Bronchial epithelial cell (primary cell): ENCODE data around the gene HAVCR1. TPM values are rescaled to one million over a fixed set of nuclear protein-coding genes. Genes with fewer than 3 reads are reported as not detected.
"Not testable (repeated sequence)": the region's sequence is repeated elsewhere in the genome, so short reads cannot be mapped to it uniquely, and the experiment has no call there.

Source experiments
- DNase-seq: peaks from one replicate; pipeline ENCODE4 v3.0.0-alpha.2; 2010; ENCODE audit warnings: low read depth
- FAIRE-seq: peaks from 2 replicates; lab custom pipeline; 2011; peaks lifted over from hg19 to GRCh38; lab: Jason Lieb, UNC
- H3K27me3 ChIP-seq: 2 replicates; pipeline ENCODE4 v1.5.1; 2011; ENCODE audit warnings: low read length; ENCODE audit not compliant: control insufficient read depth, insufficient read depth
- H3K36me3 ChIP-seq: 2 replicates; pipeline ENCODE4 v1.5.1; 2011; ENCODE audit warnings: low read length; ENCODE audit not compliant: control insufficient read depth, insufficient read depth
- H3K4me3 ChIP-seq: 2 replicates; pipeline ENCODE4 v1.5.1; 2011; ENCODE audit warnings: mild to moderate bottlenecking, low read depth, low read length, control low read depth
- CTCF ChIP-seq: IDR thresholded peaks from 2 replicates; pipeline ENCODE4 v1.5.1; 2011; ENCODE audit warnings: mild to moderate bottlenecking, moderate library complexity, low read length, control low read depth, inconsistent platforms; ENCODE audit not compliant: insufficient read depth, severe bottlenecking
- total RNA-seq: library from RNA; depleted of rRNA; stranded (reverse); fragments of >200 nt; gene quantifications from 2 replicates; pipeline ENCODE4 v1.2.1, GENCODE V29; 2014

HAVCR1 gene
- total RNA-seq, 1 donor from 2014 or later: not detected

GRCh38 chr5:157029457-157029856, 29.5 kb downstream of the HAVCR1 start:
- DNase-seq (no peak), FAIRE-seq (no peak)
- Histone ChIP-seq H3K36me3 (no peaks in the 10 kb centered on the region), H3K4me3 (no peak overlapping the region), H3K27me3 (no peaks in the 10 kb centered on the region)
- TF ChIP-seq CTCF: no peak

GRCh38 chr5:157027663-157028062, 31.3 kb downstream of the HAVCR1 start:
- DNase-seq, FAIRE-seq, H3K4me3 ChIP-seq, H3K36me3 ChIP-seq, H3K27me3 ChIP-seq: not testable (repeated sequence)

GRCh38 chr5:157026789-157027424, 32.0 kb downstream of the HAVCR1 start:
- peak; percentile 17 for DNase-seq
- no peaks in the 10 kb centered on the region for H3K36me3 ChIP-seq
- FAIRE-seq: no peak
- H3K4me3 ChIP-seq: no peak overlapping the region
- no peaks in the 10 kb centered on the region for H3K27me3 ChIP-seq
- TF ChIP-seq CTCF: peak; percentile 36

- no peak for TF ChIP-seq CTCF
- no peak for DNase-seq
- no peaks in the 10 kb centered on the region for H3K36me3 ChIP-seq
- H3K4me3 ChIP-seq: no peak overlapping the region
- FAIRE-seq: no peak
- H3K27me3 ChIP-seq: no peaks in the 10 kb centered on the region
These were observed 33.7 kb downstream of the HAVCR1 start for GRCh38 chr5:157025093-157025698.

GRCh38 chr5:157024208-157024959, 34.5 kb downstream of the HAVCR1 start:
- Histone ChIP-seq H3K36me3 (no peaks in the 10 kb centered on the region), H3K27me3 (no peaks in the 10 kb centered on the region), H3K4me3 (no peak overlapping the region)
- TF ChIP-seq CTCF: no peak
- FAIRE-seq (no peak), DNase-seq (no peak)

- no peak for DNase-seq
- FAIRE-seq: no peak
These were observed 36.9 kb downstream of the HAVCR1 start for GRCh38 chr5:157022024-157022423.

More at GRCh38 chr5:157022024-157022423, 36.9 kb downstream of the HAVCR1 start:
- no peaks in the 10 kb centered on the region for H3K36me3 ChIP-seq
- no peaks in the 10 kb centered on the region for H3K27me3 ChIP-seq
- no peak overlapping the region for H3K4me3 ChIP-seq
- TF ChIP-seq CTCF: no peak
